Muscle of arm (tissue), 12 donors: Measurements from ENCODE around the gene KLHL29. TPM values are rescaled to one million over a fixed set of nuclear protein-coding genes. Genes with fewer than 3 reads are reported as not detected.
"Not testable (repeated sequence)": the region's sequence is repeated elsewhere in the genome, so short reads cannot be mapped to it uniquely, and the experiment has no call there.

Experiments used
- DNase-seq: peaks from one replicate; pipeline ENCODE4 v3.0.0-alpha.2; 2013
- polyA plus RNA-seq, 12 donors: library from polyadenylated mRNA; unstranded; fragments of 120-200 nt; gene quantifications; one replicate each; pipeline ENCODE4 v1.2.1, GENCODE V29; 2013; ENCODE audit not compliant: insufficient read length in 12 of 12

Gene KLHL29
- polyA plus RNA-seq, 12 donors = 5.4 to 13.6 (median 7.7) TPM; not detected in 1

GRCh38 chr2:23712756-23713151 lies 327.8 kb downstream of the KLHL29 start:
- no peak for DNase-seq

- DNase-seq = no peak
These were observed 328.4 kb downstream of the KLHL29 start for GRCh38 chr2:23713351-23713750.

GRCh38 chr2:23718931-23719700 lies 334.1 kb downstream of the KLHL29 start:
- DNase-seq = peak; percentile 86

GRCh38 chr2:23719716-23720115 lies 334.7 kb downstream of the KLHL29 start:
- DNase-seq = no peak

GRCh38 chr2:23720705-23721453 lies 335.9 kb downstream of the KLHL29 start:
- DNase-seq = no peak

GRCh38 chr2:23721454-23721826 lies 336.5 kb downstream of the KLHL29 start:
- DNase-seq = no peak

GRCh38 chr2:23722255-23722654 lies 337.3 kb downstream of the KLHL29 start:
- DNase-seq = no peak

- DNase-seq = not testable (repeated sequence)
These were observed 338.1 kb downstream of the KLHL29 start for GRCh38 chr2:23723029-23723428.

- no peak for DNase-seq
These were observed 349.4 kb downstream of the KLHL29 start for GRCh38 chr2:23734416-23734815.

- DNase-seq = not testable (repeated sequence)
These were observed 351.8 kb downstream of the KLHL29 start for GRCh38 chr2:23736783-23737182.

- peak; percentile 23 for DNase-seq
These were observed 360.2 kb downstream of the KLHL29 start for GRCh38 chr2:23745068-23745725.

GRCh38 chr2:23745726-23746105 lies 360.7 kb downstream of the KLHL29 start:
- peak; percentile 85 for DNase-seq

- DNase-seq = no peak
These were observed 361.3 kb downstream of the KLHL29 start for GRCh38 chr2:23746141-23746863.

GRCh38 chr2:23751747-23752265 lies 366.8 kb downstream of the KLHL29 start:
- no peak for DNase-seq

GRCh38 chr2:23753291-23754010 lies 368.5 kb downstream of the KLHL29 start:
- DNase-seq = no peak

GRCh38 chr2:23754970-23755369 lies 370.0 kb downstream of the KLHL29 start:
- no peak for DNase-seq

GRCh38 chr2:23756593-23757292 lies 371.8 kb downstream of the KLHL29 start:
- no peak for DNase-seq

GRCh38 chr2:23757686-23758433 lies 372.9 kb downstream of the KLHL29 start:
- DNase-seq = no peak
